NCI-H187 treated with DMSO at 0.1 percent for 48 hours (cell line): ENCODE data around the gene CTRB2.

ENCODE experiments used
- DNase-seq: peaks from one replicate; lab custom pipeline; 2025; lab: John Stamatoyannopoulos, UW

CTRB2 gene

GRCh38 chr16:75175074-75175473 is 31.9 kb downstream of the CTRB2 start:
- no peak for DNase-seq

- no peak for DNase-seq
Observed at GRCh38 chr16:75172578-75172977, 34.4 kb downstream of the CTRB2 start.

DNA sequence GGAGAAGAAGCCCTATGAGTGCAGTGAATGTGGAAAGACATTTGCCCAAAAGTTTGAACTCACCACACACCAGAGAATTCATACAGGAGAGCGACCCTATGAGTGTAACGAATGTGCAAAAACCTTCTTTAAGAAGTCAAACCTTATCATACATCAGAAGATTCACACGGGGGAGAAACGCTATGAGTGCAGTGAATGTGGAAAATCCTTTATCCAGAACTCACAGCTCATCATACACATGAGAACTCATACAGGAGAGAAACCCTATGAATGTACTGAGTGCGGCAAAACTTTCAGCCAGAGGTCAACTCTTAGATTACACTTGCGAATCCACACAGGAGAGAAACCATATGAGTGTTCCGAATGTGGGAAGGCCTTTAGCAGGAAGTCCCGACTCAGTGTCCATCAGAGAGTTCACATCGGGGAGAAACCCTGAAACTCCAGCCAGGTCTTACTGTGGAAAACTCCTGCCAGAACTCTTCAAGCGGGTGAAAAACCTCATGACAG is 37.0 kb downstream of the CTRB2 start:
- DNase-seq = no peak

GRCh38 chr16:75160386-75160785 is 46.6 kb downstream of the CTRB2 start:
- no peak for DNase-seq
